Stimulated activated naive CD8-positive, alpha-beta T cell treated with anti-CD3 and anti-CD28 coated beads, Interleukin-15, Interleukin-2, amounts not matched to agents 100 ng/mL and 50 ng/mL, for 24 hours (primary cell): ENCODE results near the gene STX18.
"Not testable (repeated sequence)": the region's sequence is repeated elsewhere in the genome, so short reads cannot be mapped to it uniquely, and the experiment has no call there.

Source experiments
- H3K27ac Mint-ChIP-seq: one replicate; pipeline ENCODE4 v1.8.0; 2021; ENCODE audit warnings: mild to moderate bottlenecking, mixed read lengths
- H3K27me3 Mint-ChIP-seq: one replicate; pipeline ENCODE4 v1.8.0; 2021; ENCODE audit warnings: mixed read lengths
- H3K36me3 Mint-ChIP-seq: one replicate; pipeline ENCODE4 v1.8.0; 2021; ENCODE audit warnings: low read depth, mixed read lengths
- H3K4me1 Mint-ChIP-seq: one replicate; pipeline ENCODE4 v1.8.0; 2021; ENCODE audit warnings: low read depth, mixed read lengths
- H3K4me3 Mint-ChIP-seq: one replicate; pipeline ENCODE4 v1.8.0; 2021; ENCODE audit warnings: mild to moderate bottlenecking, mixed read lengths
- H3K9me3 Mint-ChIP-seq: one replicate; pipeline ENCODE4 v1.8.0; 2021; ENCODE audit warnings: mixed read lengths

Gene STX18

DNA sequence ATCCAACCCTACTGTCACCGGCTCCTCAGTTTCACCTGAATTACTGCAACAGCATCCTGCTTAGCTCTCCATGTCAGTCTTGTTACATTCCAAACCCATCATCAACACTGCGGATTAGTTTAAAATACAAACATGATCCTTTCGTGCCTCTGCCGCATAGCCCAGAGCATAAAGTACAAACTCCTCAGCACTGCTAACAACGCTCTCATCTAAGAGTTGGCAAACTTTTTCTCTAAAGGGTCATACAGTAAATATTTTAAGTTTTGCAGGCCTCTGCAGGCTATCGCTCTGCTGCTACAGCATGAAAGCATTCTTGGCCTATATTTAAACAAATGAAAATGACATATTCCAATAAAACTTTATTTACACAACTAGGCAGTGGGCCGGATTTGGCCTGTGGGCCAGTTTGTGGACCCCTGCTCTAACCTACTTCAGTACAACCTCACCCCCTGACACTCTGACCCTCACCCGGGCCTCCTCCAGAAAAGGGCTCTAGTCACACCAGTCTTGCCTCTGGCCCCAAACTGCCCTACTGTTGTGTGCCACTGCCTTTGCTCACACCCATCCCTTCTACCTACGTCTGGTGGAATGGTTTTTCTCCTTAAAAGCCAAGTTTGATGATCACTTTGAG lies 7.2 kb downstream of the STX18 start:
- Mint-ChIP-seq H3K4me3 (no peak overlapping the region), H3K36me3 (peaks cover 12% of the 10 kb centered on the region), H3K27ac (no peak overlapping the region), H3K27me3 (no peaks in the 10 kb centered on the region), H3K4me1 (peaks cover 9% of the 10 kb centered on the region), H3K9me3 (no peaks in the 10 kb centered on the region)

DNA sequence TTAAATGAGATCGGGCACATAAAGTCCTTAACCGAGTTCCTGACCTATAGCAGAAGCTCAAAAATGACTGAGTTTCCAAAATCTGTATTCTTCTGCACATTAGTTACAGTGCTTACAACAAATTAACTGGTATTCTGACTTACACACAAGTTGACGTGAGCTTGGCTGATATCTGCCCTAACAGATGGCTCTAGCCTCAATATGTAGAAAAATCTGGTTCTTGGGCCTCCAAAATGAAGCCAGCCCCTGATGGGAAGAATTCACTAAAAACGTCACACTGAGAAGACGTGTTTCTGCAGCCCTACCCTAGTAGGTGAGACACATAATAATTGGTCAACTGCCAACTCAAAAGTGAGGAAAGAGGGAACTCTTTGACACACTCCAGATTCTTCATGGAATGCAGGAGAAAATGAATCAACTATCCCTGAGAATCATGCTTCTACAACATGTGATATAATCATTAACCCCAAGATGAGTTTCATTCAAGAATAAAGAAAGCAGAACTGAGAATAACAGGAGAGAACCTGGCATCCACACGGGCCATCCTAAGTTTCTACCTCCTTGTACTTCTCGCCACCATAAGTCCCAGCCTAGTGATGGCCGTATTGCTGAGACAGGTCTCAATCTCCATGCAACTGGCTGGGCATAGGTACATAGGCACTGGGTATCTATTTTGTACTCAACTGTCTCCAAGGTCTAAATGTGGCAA lies 8.2 kb downstream of the STX18 start:
- Mint-ChIP-seq H3K27me3 (no peaks in the 10 kb centered on the region), H3K36me3 (peaks cover 19% of the 10 kb centered on the region), H3K4me3 (no peak overlapping the region), H3K4me1 (no peaks in the 10 kb centered on the region), H3K9me3 (no peaks in the 10 kb centered on the region), H3K27ac (no peak overlapping the region)

- H3K9me3 Mint-ChIP-seq: no peaks in the 10 kb centered on the region
- no peak overlapping the region for H3K4me3 Mint-ChIP-seq
- peaks cover 23% of the 10 kb centered on the region for H3K36me3 Mint-ChIP-seq
- H3K4me1 Mint-ChIP-seq: no peaks in the 10 kb centered on the region
- no peaks in the 10 kb centered on the region for H3K27me3 Mint-ChIP-seq
- no peak overlapping the region for H3K27ac Mint-ChIP-seq
Measured at GRCh38 chr4:4532371-4533154, 9.3 kb downstream of the STX18 start.

- no peaks in the 10 kb centered on the region for H3K9me3 Mint-ChIP-seq
- no peaks in the 10 kb centered on the region for H3K27me3 Mint-ChIP-seq
- H3K36me3 Mint-ChIP-seq: peaks cover 31% of the 10 kb centered on the region
- H3K27ac Mint-ChIP-seq: no peak overlapping the region
- H3K4me3 Mint-ChIP-seq: no peak overlapping the region
- H3K4me1 Mint-ChIP-seq: peaks cover 13% of the 10 kb centered on the region
Measured at GRCh38 chr4:4529392-4529791, 12.5 kb downstream of the STX18 start.

DNA sequence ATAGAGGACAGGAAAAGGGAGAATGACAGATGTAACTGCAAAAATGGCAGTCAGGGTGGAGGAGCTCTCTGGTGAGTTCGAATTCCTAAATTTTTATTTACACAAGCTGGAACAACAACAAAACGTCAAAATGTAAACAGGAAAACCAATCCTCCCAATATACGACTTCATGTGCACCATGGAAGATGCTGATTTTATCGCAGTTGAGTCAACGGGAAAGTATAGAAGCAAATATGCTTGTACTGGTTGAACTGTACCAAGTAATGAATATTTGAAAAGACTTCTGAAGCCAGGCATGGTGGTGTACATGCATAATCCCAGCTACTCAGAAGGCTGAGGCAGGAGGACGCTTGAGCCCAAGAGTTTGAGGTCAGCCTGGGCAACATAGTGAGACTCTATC lies 15.4 kb downstream of the STX18 start:
- Mint-ChIP-seq H3K4me1 (peaks cover 29% of the 10 kb centered on the region), H3K9me3 (no peaks in the 10 kb centered on the region), H3K27ac (no peak overlapping the region), H3K4me3 (no peak overlapping the region), H3K36me3 (peaks cover 19% of the 10 kb centered on the region), H3K27me3 (no peaks in the 10 kb centered on the region)

- H3K9me3 Mint-ChIP-seq: no peaks in the 10 kb centered on the region
- peaks cover 36% of the 10 kb centered on the region for H3K4me1 Mint-ChIP-seq
- H3K4me3 Mint-ChIP-seq: no peak overlapping the region
- H3K27ac Mint-ChIP-seq: no peak overlapping the region
- H3K27me3 Mint-ChIP-seq: no peaks in the 10 kb centered on the region
- H3K36me3 Mint-ChIP-seq: peaks cover 19% of the 10 kb centered on the region
Measured at GRCh38 chr4:4524364-4524763, 17.5 kb downstream of the STX18 start.

- no peak overlapping the region for H3K27ac Mint-ChIP-seq
- peaks cover 8% of the 10 kb centered on the region for H3K36me3 Mint-ChIP-seq
- H3K27me3 Mint-ChIP-seq: no peaks in the 10 kb centered on the region
- H3K4me3 Mint-ChIP-seq: no peak overlapping the region
- H3K4me1 Mint-ChIP-seq: peaks cover 47% of the 10 kb centered on the region
- no peaks in the 10 kb centered on the region for H3K9me3 Mint-ChIP-seq
Measured at GRCh38 chr4:4521731-4522130, 20.1 kb downstream of the STX18 start.

GRCh38 chr4:4521136-4521535 lies 20.7 kb downstream of the STX18 start:
- Mint-ChIP-seq H3K27me3 (no peaks in the 10 kb centered on the region), H3K9me3 (no peaks in the 10 kb centered on the region), H3K4me1 (peaks cover 45% of the 10 kb centered on the region), H3K36me3 (peaks cover 5% of the 10 kb centered on the region), H3K4me3 (no peak overlapping the region), H3K27ac (no peak overlapping the region)

DNA sequence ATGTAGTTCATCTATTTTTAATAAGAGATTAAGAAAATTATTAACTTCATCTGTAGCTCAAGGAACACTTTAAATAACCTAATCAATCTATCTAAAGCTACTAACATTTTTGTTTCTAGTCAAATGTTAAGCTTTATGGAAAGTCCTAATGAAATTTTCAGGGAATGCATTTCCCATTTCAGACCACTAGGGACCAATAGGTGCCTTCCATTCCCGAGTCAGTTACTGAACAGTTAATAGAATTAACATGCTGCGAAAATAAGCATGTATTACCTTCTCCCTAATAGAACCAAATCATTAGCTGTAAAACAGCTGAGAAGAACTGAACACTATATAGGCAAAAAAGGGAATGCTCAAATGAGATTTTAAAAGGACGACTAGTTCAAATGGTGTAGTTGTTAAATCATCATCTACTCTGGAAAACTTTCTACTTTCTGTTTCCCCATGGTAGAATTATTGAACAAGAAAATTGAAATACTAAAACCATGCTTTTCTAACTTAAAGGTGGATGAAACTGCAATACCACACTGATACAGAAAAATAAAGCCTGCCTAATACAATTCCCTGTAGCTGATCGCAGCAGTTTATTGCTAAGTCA lies 22.5 kb downstream of the STX18 start:
- no peak overlapping the region for H3K4me3 Mint-ChIP-seq
- no peaks in the 10 kb centered on the region for H3K9me3 Mint-ChIP-seq
- peaks cover 39% of the 10 kb centered on the region for H3K4me1 Mint-ChIP-seq
- no peaks in the 10 kb centered on the region for H3K27me3 Mint-ChIP-seq
- H3K36me3 Mint-ChIP-seq: no peaks in the 10 kb centered on the region
- no peak overlapping the region for H3K27ac Mint-ChIP-seq

DNA sequence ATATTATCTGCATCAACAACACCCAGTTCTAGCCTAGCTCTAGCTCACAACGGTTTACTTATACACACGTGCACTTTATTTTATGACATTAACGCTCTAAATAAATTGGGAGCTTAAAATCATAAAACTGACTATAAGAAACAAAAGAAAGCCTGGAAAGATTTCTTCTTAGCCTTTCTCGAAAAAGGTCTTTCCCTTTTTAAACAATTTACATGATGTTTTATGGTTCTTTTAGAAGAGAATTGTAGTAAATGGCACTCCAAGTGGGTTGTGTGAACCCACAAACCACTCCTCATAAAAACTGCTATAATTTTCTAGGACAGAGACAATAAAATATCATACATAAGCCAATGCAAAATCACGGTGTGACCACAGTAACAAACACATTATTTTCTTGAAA lies 23.1 kb downstream of the STX18 start:
- peaks cover 33% of the 10 kb centered on the region for H3K4me1 Mint-ChIP-seq
- H3K27me3 Mint-ChIP-seq: no peaks in the 10 kb centered on the region
- no peaks in the 10 kb centered on the region for H3K36me3 Mint-ChIP-seq
- H3K27ac Mint-ChIP-seq: no peak overlapping the region
- no peak overlapping the region for H3K4me3 Mint-ChIP-seq
- no peaks in the 10 kb centered on the region for H3K9me3 Mint-ChIP-seq

- peaks cover 10% of the 10 kb centered on the region for H3K36me3 Mint-ChIP-seq
- no peak overlapping the region for H3K27ac Mint-ChIP-seq
- no peaks in the 10 kb centered on the region for H3K27me3 Mint-ChIP-seq
- no peak overlapping the region for H3K4me3 Mint-ChIP-seq
- peaks cover 17% of the 10 kb centered on the region for H3K4me1 Mint-ChIP-seq
- H3K9me3 Mint-ChIP-seq: no peaks in the 10 kb centered on the region
Measured at GRCh38 chr4:4514786-4515185, 27.1 kb downstream of the STX18 start.

GRCh38 chr4:4512282-4512681 lies 29.6 kb downstream of the STX18 start:
- no peaks in the 10 kb centered on the region for H3K27me3 Mint-ChIP-seq
- no peak overlapping the region for H3K27ac Mint-ChIP-seq
- no peaks in the 10 kb centered on the region for H3K9me3 Mint-ChIP-seq
- peaks cover 10% of the 10 kb centered on the region for H3K4me1 Mint-ChIP-seq
- no peak overlapping the region for H3K4me3 Mint-ChIP-seq
- peaks cover 24% of the 10 kb centered on the region for H3K36me3 Mint-ChIP-seq

DNA sequence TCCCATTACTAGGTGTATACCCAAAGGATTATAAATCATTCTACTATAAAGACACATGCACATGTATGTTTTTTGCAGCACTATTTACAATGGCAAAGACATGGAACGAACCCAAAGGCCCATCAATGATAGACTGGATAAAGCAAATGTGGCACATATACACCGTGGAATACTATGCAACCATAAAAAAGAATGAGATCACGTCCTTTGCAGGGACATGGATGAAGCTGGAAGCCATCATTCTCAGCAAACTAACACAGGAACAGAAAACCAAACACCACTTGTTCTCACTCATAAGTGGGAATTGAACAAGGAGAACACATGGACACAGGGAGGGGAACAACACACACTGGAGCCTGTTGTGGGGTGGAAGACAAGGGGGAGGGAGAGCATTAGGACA lies 31.2 kb downstream of the STX18 start:
- peaks cover 24% of the 10 kb centered on the region for H3K36me3 Mint-ChIP-seq
- H3K9me3 Mint-ChIP-seq, H3K27me3 Mint-ChIP-seq, H3K27ac Mint-ChIP-seq, H3K4me3 Mint-ChIP-seq, H3K4me1 Mint-ChIP-seq: not testable (repeated sequence)

DNA sequence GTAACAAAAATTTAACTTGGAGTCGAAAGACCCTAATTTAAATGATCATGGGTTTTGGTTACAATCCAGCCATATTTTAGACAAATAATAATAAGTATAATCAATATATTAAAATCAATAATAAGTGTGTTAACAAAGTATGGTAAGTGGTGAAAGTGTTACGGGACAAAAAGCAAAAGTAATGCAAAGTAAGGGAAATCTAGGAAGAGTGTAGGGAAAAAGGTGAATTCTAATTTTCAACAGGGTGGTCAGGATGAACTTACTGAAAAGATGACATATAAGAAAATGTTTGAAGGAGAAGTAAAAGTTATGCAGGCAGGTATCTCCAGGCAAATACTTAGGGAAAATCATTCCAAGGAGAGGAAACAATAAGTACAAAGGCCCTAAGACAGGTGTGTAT lies 32.3 kb downstream of the STX18 start:
- Mint-ChIP-seq H3K27me3 (no peaks in the 10 kb centered on the region), H3K9me3 (no peaks in the 10 kb centered on the region), H3K36me3 (peaks cover 24% of the 10 kb centered on the region), H3K27ac (no peak overlapping the region), H3K4me1 (peaks cover 2% of the 10 kb centered on the region), H3K4me3 (no peak overlapping the region)

DNA sequence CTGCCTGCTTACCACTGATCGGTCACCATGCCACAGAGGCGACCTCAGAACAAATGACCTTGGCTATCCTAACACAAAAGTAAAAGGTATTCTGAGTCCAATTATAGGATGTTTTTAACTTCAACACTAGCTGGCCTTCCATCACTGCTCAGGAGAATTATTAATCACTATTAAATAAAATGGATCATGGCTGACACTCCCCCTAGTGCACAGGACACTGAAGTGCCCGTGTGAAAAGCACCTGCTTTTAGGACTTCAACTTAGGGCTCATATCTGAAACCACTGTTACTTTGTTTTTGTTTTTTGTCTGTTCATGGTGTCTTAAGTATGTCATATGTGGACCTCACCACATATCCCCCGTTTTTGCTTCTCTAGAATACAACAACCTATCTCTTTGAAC lies 33.9 kb downstream of the STX18 start:
- Mint-ChIP-seq H3K36me3 (peaks cover 24% of the 10 kb centered on the region), H3K27ac (no peak overlapping the region), H3K27me3 (no peaks in the 10 kb centered on the region), H3K4me1 (peaks cover 4% of the 10 kb centered on the region), H3K4me3 (no peak overlapping the region), H3K9me3 (no peaks in the 10 kb centered on the region)
